DMS153 (cell line): ENCODE results near the gene KRTAP4-3.
"Not testable (repeated sequence)": the region's sequence is repeated elsewhere in the genome, so short reads cannot be mapped to it uniquely, and the experiment has no call there.

Experiments
- DNase-seq: peaks from one replicate; lab custom pipeline; 2025; lab: John Stamatoyannopoulos, UW

KRTAP4-3 gene

GRCh38 chr17:41117846-41118386 lies 50.1 kb downstream of the KRTAP4-3 start, which contains the start of gene KRTAP4-11:
KRTAP4-11 (minus strand) TSS chr17:41118373; CDS start chr17:41118315, 58 bp downstream.
- DNase-seq, result not testable (repeated sequence)
